Loucy (cell line): Measurements from ENCODE around the gene TELO2.

Experiments used
- H2AFZ ChIP-seq: fragments of 200-600 bp; sonication (generic); 2 replicates; pipeline ENCODE4 v1.6.0; 2016; ENCODE audit warnings: antibody characterized with exemption, mild to moderate bottlenecking, low read length, moderate library complexity
- H3F3A ChIP-seq: fragments of 200-600 bp; 2 replicates; pipeline ENCODE4 v1.6.0; 2016; ENCODE audit warnings: antibody characterized with exemption, low read depth, mild to moderate bottlenecking
- H3K27me3 ChIP-seq: fragments of 200-600 bp; sonication (generic); 2 replicates; pipeline ENCODE4 v1.6.1; 2014; ENCODE audit warnings: low read length, mild to moderate bottlenecking; ENCODE audit not compliant: insufficient read depth, poor library complexity, severe bottlenecking
- H3K36me3 ChIP-seq: fragments of 200-600 bp; sonication (generic); 2 replicates; pipeline ENCODE4 v1.6.1; 2016; ENCODE audit warnings: low read length; ENCODE audit not compliant: insufficient read depth
- H3K4me1 ChIP-seq: fragments of 200-600 bp; sonication (generic); 2 replicates; pipeline ENCODE4 v1.5.1; 2014; ENCODE audit warnings: low read length, mild to moderate bottlenecking; ENCODE audit not compliant: insufficient read depth, poor library complexity, severe bottlenecking
- H3K4me2 ChIP-seq: fragments of 200-600 bp; sonication (generic); 2 replicates; pipeline ENCODE4 v1.6.0; 2014; ENCODE audit warnings: antibody characterized with exemption, low read length, low read depth, mild to moderate bottlenecking; ENCODE audit not compliant: poor library complexity, severe bottlenecking
- H3K4me3 ChIP-seq: fragments of 200-600 bp; sonication (generic); 2 replicates; pipeline ENCODE4 v1.5.1; 2014; ENCODE audit warnings: low read length, mild to moderate bottlenecking, mixed read lengths; ENCODE audit not compliant: poor library complexity, severe bottlenecking
- H3K79me2 ChIP-seq: fragments of 200-600 bp; sonication (generic); 2 replicates; pipeline ENCODE4 v1.6.1; 2014; ENCODE audit warnings: low read length; ENCODE audit not compliant: insufficient read depth
- H3K9ac ChIP-seq: fragments of 200-600 bp; sonication (generic); 2 replicates; pipeline ENCODE4 v1.6.0; 2014; ENCODE audit warnings: mild to moderate bottlenecking, low read depth, low read length, moderate library complexity; ENCODE audit not compliant: poor library complexity, severe bottlenecking
- H3K9me2 ChIP-seq: fragments of 200-600 bp; sonication (generic); replicated peaks from 2 replicates; pipeline ENCODE4 v1.6.1; 2016; ENCODE audit warnings: low read depth, low read length, mixed read lengths
- H3K9me3 ChIP-seq: fragments of 200-600 bp; sonication (generic); 2 replicates; pipeline ENCODE4 v1.6.1; 2014; ENCODE audit warnings: mild to moderate bottlenecking, antibody characterized with exemption, low read length, low read depth; ENCODE audit not compliant: insufficient read depth
- H4K20me1 ChIP-seq: fragments of 200-600 bp; sonication (generic); 2 replicates; pipeline ENCODE4 v1.6.0; 2014; ENCODE audit warnings: antibody characterized with exemption, low read length, mild to moderate bottlenecking; ENCODE audit not compliant: insufficient read depth, poor library complexity, severe bottlenecking
- CTCF ChIP-seq: fragments of 200-600 bp; sonication (generic); conservative IDR thresholded peaks from 2 replicates; pipeline ENCODE4 v1.5.1; 2014; ENCODE audit warnings: mild to moderate bottlenecking, antibody characterized with exemption, low read length
- EZH2phosphoT487 ChIP-seq: fragments of 200-600 bp; IDR thresholded peaks from 2 replicates; pipeline ENCODE4 v1.6.1; 2018; ENCODE audit warnings: antibody characterized with exemption, mild to moderate bottlenecking, moderate library complexity, borderline replicate concordance

Gene TELO2

GRCh38 chr16:1525871-1526607 is 32.9 kb downstream of the TELO2 start:
- H3K9me2 ChIP-seq, result no peaks in the 10 kb centered on the region
- H4K20me1 ChIP-seq, result no peaks in the 10 kb centered on the region
- no peak overlapping the region for H2AFZ ChIP-seq
- TF ChIP-seq CTCF (no peak), EZH2phosphoT487 (no peak)
- H3K36me3 ChIP-seq, result no peaks in the 10 kb centered on the region
- H3K9ac ChIP-seq, result peak overlapping the region; percentile 63
- peaks cover 9% of the 10 kb centered on the region for H3K4me1 ChIP-seq
- no peaks in the 10 kb centered on the region for H3F3A ChIP-seq
- no peak overlapping the region for H3K4me2 ChIP-seq
- H3K9me3 ChIP-seq, result no peaks in the 10 kb centered on the region
- no peaks in the 10 kb centered on the region for H3K79me2 ChIP-seq
- no peaks in the 10 kb centered on the region for H3K27me3 ChIP-seq
- H3K4me3 ChIP-seq, result no peak overlapping the region

GRCh38 chr16:1526608-1527555 is 33.7 kb downstream of the TELO2 start:
- Histone ChIP-seq H3F3A (no peaks in the 10 kb centered on the region), H3K79me2 (no peaks in the 10 kb centered on the region), H4K20me1 (no peaks in the 10 kb centered on the region), H3K4me1 (peaks cover 9% of the 10 kb centered on the region), H3K36me3 (no peaks in the 10 kb centered on the region), H3K9me2 (no peaks in the 10 kb centered on the region), H3K4me2 (peak overlapping the region; percentile 70), H3K9me3 (no peaks in the 10 kb centered on the region), H3K9ac (peak overlapping the region; percentile 63), H2AFZ (no peak overlapping the region), H3K27me3 (no peaks in the 10 kb centered on the region), H3K4me3 (peak overlapping the region; percentile 29)
- TF ChIP-seq CTCF, result no peak
- no peak for TF ChIP-seq EZH2phosphoT487

- Histone ChIP-seq H2AFZ (no peak overlapping the region), H3K36me3 (no peaks in the 10 kb centered on the region), H3K4me3 (no peak overlapping the region), H3F3A (no peaks in the 10 kb centered on the region), H3K9ac (no peak overlapping the region), H3K79me2 (no peaks in the 10 kb centered on the region), H3K4me1 (peaks cover 9% of the 10 kb centered on the region), H3K27me3 (no peaks in the 10 kb centered on the region), H4K20me1 (no peaks in the 10 kb centered on the region), H3K4me2 (no peak overlapping the region), H3K9me2 (no peaks in the 10 kb centered on the region), H3K9me3 (no peaks in the 10 kb centered on the region)
- TF ChIP-seq CTCF (no peak), EZH2phosphoT487 (no peak)
Observed at GRCh38 chr16:1527836-1528811, 35.0 kb downstream of the TELO2 start.
